HCT116 (cell line): Measurements from ENCODE around the gene OSBPL8. TPM values are rescaled to one million over a fixed set of nuclear protein-coding genes. Genes with fewer than 3 reads are reported as not detected.

ENCODE experiments used
- ATAC-seq: fragments of 200-7000 bp; cut with Tn5 transposase; 2 replicates; pipeline ENCODE4 v1.9.1; 2020; ENCODE audit warnings: mild to moderate bottlenecking, moderate library complexity
- BruUV-seq: library from RNA; stranded (reverse); fragments of 400-500 nt; replicated peaks from 2 replicates; lab custom pipeline; 2021; lab: Mats Ljungman, UMichigan
- CTCF ChIA-PET: fragments of 300-600 bp; sonication (Branson Sonifier 250); formaldehyde crosslinking; loops from one replicate; lab custom pipeline; 2021; ENCODE audit warnings: antibody characterized with exemption; lab: Charles Lee
- POLR2A ChIA-PET: fragments of 300-600, 350-600 bp; sonication (Branson Sonifier 250); formaldehyde crosslinking; loops from one replicate; lab custom pipeline; 2021; ENCODE audit warnings: antibody characterized with exemption; lab: Charles Lee
- RAD21 ChIA-PET, 2 experiments: fragments of 300-600 bp; sonication (Branson Sonifier 250); formaldehyde crosslinking; loops; one replicate each; lab custom pipeline; 2023; ENCODE audit warnings: low total read pairs in 2 of 2; ENCODE audit not compliant: uncharacterized antibody in 2 of 2, unreplicated experiment in 2 of 2, low non-redundant PET in 1 of 2; lab: Charles Lee
- DNase-seq: peaks from one replicate; pipeline ENCODE4 v3.0.0-alpha.2; 2010; ENCODE audit warnings: low read depth, low spot score
- H2AFZ ChIP-seq: fragments of 200-600 bp; shearing (Covaris generic), sonication (generic); 2 replicates; pipeline ENCODE4 v1.6.1; 2017; ENCODE audit warnings: low read depth, mixed run types, mixed read lengths, antibody characterized with exemption, low read length; ENCODE audit not compliant: poor library complexity, severe bottlenecking
- H3K27ac ChIP-seq: 2 replicates; pipeline ENCODE4 v1.5.1; 2012; ENCODE audit warnings: low read depth, low read length
- H3K27me3 ChIP-seq: fragments of 200-600 bp; sonication (generic); 2 replicates; pipeline ENCODE4 v1.6.1; 2016; ENCODE audit warnings: mixed run types, low read length, mixed read lengths; ENCODE audit not compliant: insufficient read depth
- H3K36me3 ChIP-seq, 2 experiments: fragments of 200-500 bp in 1 of 2; fragments of 200-600 bp in 1 of 2; sonication (Bioruptor generic) in 1 of 2; sonication (generic) in 1 of 2; 2 replicates each; pipeline versions ENCODE4 v1.5.1 to v1.6.1; 2014 to 2016; ENCODE audit warnings: low read length in 2 of 2, inconsistent platforms in 1 of 2, mixed read lengths in 1 of 2, mixed run types in 1 of 2; ENCODE audit not compliant: insufficient read depth in 2 of 2, control insufficient read depth in 1 of 2
- H3K4me1 ChIP-seq, 2 experiments: fragments of 200-600 bp in 1 of 2; sonication (generic) in 1 of 2; 2 replicates each; pipeline versions ENCODE4 v1.5.1 to v1.6.1; 2012 to 2017; ENCODE audit warnings: low read length in 2 of 2, inconsistent platforms in 1 of 2, mild to moderate bottlenecking in 1 of 2, mixed read lengths in 1 of 2, mixed run types in 1 of 2, moderate library complexity in 1 of 2; ENCODE audit not compliant: insufficient read depth in 2 of 2, control insufficient read depth in 1 of 2
- H3K4me2 ChIP-seq: fragments of 200-600 bp; sonication (generic); 2 replicates; pipeline ENCODE4 v1.6.1; 2017; ENCODE audit warnings: mixed run types, low read length, mixed read lengths
- H3K4me3 ChIP-seq, 2 experiments: fragments of 200-600 bp in 1 of 2; sonication (generic) in 1 of 2; replicated peaks in 1 of 2; 2 replicates each; pipeline ENCODE4 v1.5.1; 2011 to 2016; ENCODE audit warnings: low read length in 2 of 2, control low read depth in 1 of 2, low read depth in 1 of 2, mild to moderate bottlenecking in 1 of 2, mixed read lengths in 1 of 2, mixed run types in 1 of 2
- H3K79me2 ChIP-seq: fragments of 200-600 bp; sonication (generic); 2 replicates; pipeline ENCODE4 v1.6.1; 2017; ENCODE audit warnings: mild to moderate bottlenecking, mixed run types, low read length, moderate library complexity, mixed read lengths; ENCODE audit not compliant: insufficient read depth
- H3K9ac ChIP-seq: fragments of 200-600 bp; sonication (generic); 2 replicates; pipeline ENCODE4 v1.6.1; 2016; ENCODE audit warnings: low read length, mixed read lengths
- H3K9me2 ChIP-seq: fragments of 200-600 bp; sonication (generic), shearing (Covaris generic); 2 replicates; pipeline ENCODE4 v1.6.1; 2017; ENCODE audit warnings: mixed run types, mild to moderate bottlenecking, moderate library complexity; ENCODE audit not compliant: insufficient read depth
- H3K9me3 ChIP-seq, 2 experiments: fragments of 200-500 bp in 1 of 2; fragments of 200-600 bp in 1 of 2; sonication (Bioruptor generic) in 1 of 2; sonication (generic) in 1 of 2; 2 replicates each; pipeline ENCODE4 v1.6.1; 2014 to 2017; ENCODE audit warnings: low read length in 2 of 2, mixed read lengths in 2 of 2, inconsistent platforms in 1 of 2, low read depth in 1 of 2, mild to moderate bottlenecking in 1 of 2, mixed run types in 1 of 2, moderate library complexity in 1 of 2; ENCODE audit not compliant: control insufficient read depth in 1 of 2, insufficient read depth in 1 of 2
- H4K20me1 ChIP-seq: fragments of 200-600 bp; sonication (generic), shearing (Covaris generic); 2 replicates; pipeline ENCODE4 v1.6.1; 2017; ENCODE audit warnings: mixed run types, mild to moderate bottlenecking, moderate library complexity; ENCODE audit not compliant: insufficient read depth
- ATF3 ChIP-seq: IDR thresholded peaks from 2 replicates; pipeline ENCODE4 v1.6.1; 2012
- CBX3 ChIP-seq: IDR thresholded peaks from 2 replicates; pipeline ENCODE4 v1.6.1; 2012; ENCODE audit warnings: low read depth
- CEBPB ChIP-seq: IDR thresholded peaks from 2 replicates; pipeline ENCODE4 v1.6.1; 2012; ENCODE audit warnings: low read depth
- EGR1 ChIP-seq: IDR thresholded peaks from 2 replicates; pipeline ENCODE4 v1.6.1; 2012; ENCODE audit warnings: low read depth
- ELF1 ChIP-seq: IDR thresholded peaks from 2 replicates; pipeline ENCODE4 v1.6.1; 2012; ENCODE audit warnings: low read depth, borderline replicate concordance
- EZH2phosphoT487 ChIP-seq: fragments of 200-600 bp; IDR thresholded peaks from 2 replicates; pipeline ENCODE4 v1.6.1; 2018; ENCODE audit warnings: antibody characterized with exemption, borderline replicate concordance
- FOSL1 ChIP-seq: IDR thresholded peaks from 2 replicates; pipeline ENCODE4 v1.6.1; 2012; ENCODE audit warnings: low read depth
- JUND ChIP-seq: IDR thresholded peaks from 2 replicates; pipeline ENCODE4 v1.6.1; 2012
- MAX ChIP-seq: IDR thresholded peaks from 2 replicates; pipeline ENCODE4 v1.6.1; 2012
- POLR2A ChIP-seq: IDR thresholded peaks from 2 replicates; pipeline ENCODE4 v1.7.0; 2011; ENCODE audit warnings: borderline replicate concordance; ENCODE audit not compliant: insufficient read depth, insufficient read length; ENCODE audit errors: extremely low read depth
- POLR2AphosphoS5 ChIP-seq: IDR thresholded peaks from 2 replicates; pipeline ENCODE4 v1.6.1; 2011; ENCODE audit warnings: mild to moderate bottlenecking, low read depth, low read length, moderate library complexity
- REST ChIP-seq: IDR thresholded peaks from 2 replicates; pipeline ENCODE4 v1.6.1; 2012; ENCODE audit warnings: low read depth
- SIN3A ChIP-seq: IDR thresholded peaks from 2 replicates; pipeline ENCODE4 v1.6.1; 2012; ENCODE audit warnings: low read depth
- SP1 ChIP-seq: IDR thresholded peaks from 2 replicates; pipeline ENCODE4 v1.6.1; 2012; ENCODE audit warnings: low read depth
- SRF ChIP-seq: IDR thresholded peaks from 2 replicates; pipeline ENCODE4 v1.6.1; 2012; ENCODE audit warnings: low read depth
- TCF7L2 ChIP-seq: IDR thresholded peaks from 2 replicates; pipeline ENCODE4 v1.7.0; 2011; ENCODE audit warnings: borderline replicate concordance, inconsistent platforms; ENCODE audit not compliant: insufficient read depth, insufficient read length; ENCODE audit errors: extremely low read depth
- ZBTB33 ChIP-seq: IDR thresholded peaks from 2 replicates; pipeline ENCODE4 v1.6.1; 2011; ENCODE audit warnings: mild to moderate bottlenecking, low read length, moderate library complexity; ENCODE audit not compliant: insufficient replicate concordance; ENCODE audit errors: extremely low read depth
- ZNF274 ChIP-seq: fragments of 200-500 bp; sonication (Bioruptor generic); IDR thresholded peaks from 2 replicates; pipeline ENCODE4 v1.6.1; 2014; ENCODE audit warnings: mild to moderate bottlenecking, low read depth, low read length, inconsistent platforms
- intact Hi-C: fragments of 100-400 bp; cut with micrococcal nuclease; formaldehyde crosslinking; loops from 2 replicates; pipeline ENCODE4 v1.10.0; 2022
- total RNA-seq: library from RNA; stranded (reverse); gene quantifications from one replicate; pipeline ENCODE4 v1.2.1, GENCODE V29; 2021; ENCODE audit not compliant: unreplicated experiment

The OSBPL8 gene
- total RNA-seq, 1 experiment from 2014 or later, result 115 TPM

GRCh38 chr12:76529226-76529918 is 30.2 kb downstream of the OSBPL8 start:
- no peaks in the 10 kb centered on the region; the same call in 1 of the 2 replicates for H4K20me1 ChIP-seq
- TF ChIP-seq MAX (no peak), EZH2phosphoT487 (no peak), JUND (no peak), CEBPB (no peak), ELF1 (no peak), SIN3A (no peak), SRF (no peak), ATF3 (no peak), CBX3 (no peak), REST (no peak), TCF7L2 (no peak), ZNF274 (no peak), POLR2A (no peak), SP1 (no peak), EGR1 (no peak), ZBTB33 (no peak), POLR2AphosphoS5 (no peak), FOSL1 (no peak)
- ATAC-seq, result no peak
- BruUV-seq, result no TSS peak
- no peaks in the 10 kb centered on the region for H3K27me3 ChIP-seq
- no peaks in the 10 kb centered on the region for H3K4me1 ChIP-seq
- H3K79me2 ChIP-seq, result peaks cover 68% of the 10 kb centered on the region
- H2AFZ ChIP-seq, result no peak overlapping the region
- no peak overlapping the region for H3K4me3 ChIP-seq
- no peaks in the 10 kb centered on the region for H3K9me2 ChIP-seq
- no peak overlapping the region for H3K4me2 ChIP-seq
- POLR2A ChIA-PET, result no interaction called here
- RAD21 ChIA-PET, result no interaction called here
- intact Hi-C loops, result no loop called here
- H3K36me3 ChIP-seq, result no peaks in the 10 kb centered on the region
- CTCF ChIA-PET, result no interaction called here
- no peak overlapping the region for H3K9ac ChIP-seq
- no peak for DNase-seq
- H3K27ac ChIP-seq, result no peak overlapping the region
- no peaks in the 10 kb centered on the region for H3K9me3 ChIP-seq
